ENCODE results near the gene SPATA31C1.

GRCh38 chr9:87889065-87889881 is 28.5 kb upstream of the SPATA31C1 start:
- TF ChIP-seq CTCF (IDR thresholded peaks at IDR 0.05) (no peak), POLR2A (IDR thresholded peaks at IDR 0.05) (no peak)
